ENCODE results near the gene HOXA3.

The HOXA3 gene

GRCh38 chr7:27189295-27189996 is 37.1 kb upstream of the HOXA3 start:
- no peak for DNase-seq

GRCh38 chr7:27188386-27189294 is 36.3 kb upstream of the HOXA3 start:
- DNase-seq, result no peak

- DNase-seq, result no peak
Observed at GRCh38 chr7:27187475-27188385, 35.3 kb upstream of the HOXA3 start.

GRCh38 chr7:27186668-27187474 is 34.5 kb upstream of the HOXA3 start:
- DNase-seq, result no peak

GRCh38 chr7:27185854-27186667 is 33.7 kb upstream of the HOXA3 start:
- DNase-seq, result no peak

GRCh38 chr7:27185013-27185853 is 32.9 kb upstream of the HOXA3 start, which contains the start of gene HOXA11:
Gene HOXA11 (minus strand): TSS chr7:27185232. CDS start chr7:27185144, 88 bp downstream.
- DNase-seq, result peak; percentile 57 to 63

GRCh38 chr7:27184337-27185012 is 32.1 kb upstream of the HOXA3 start:
- DNase-seq, result peak; percentile 47 to 62

- peak in 1 of 2 experiments; percentile 51 for DNase-seq
Observed at GRCh38 chr7:27183682-27184336, 31.4 kb upstream of the HOXA3 start.

GRCh38 chr7:27182861-27183681 is 30.7 kb upstream of the HOXA3 start:
- peak; percentile 37 to 57 for DNase-seq

- DNase-seq, result no peak
Observed at GRCh38 chr7:27182285-27182841, 30.0 kb upstream of the HOXA3 start.

- DNase-seq, result no peak
Observed at GRCh38 chr7:27181795-27182275, 29.5 kb upstream of the HOXA3 start.

GRCh38 chr7:27180431-27181420 is 28.3 kb upstream of the HOXA3 start:
- DNase-seq, result no peak

GRCh38 chr7:27179503-27180430 is 27.4 kb upstream of the HOXA3 start:
- peak; percentile 38 to 54 for DNase-seq

GRCh38 chr7:27179030-27179429 is 26.6 kb upstream of the HOXA3 start:
- DNase-seq, result no peak

GRCh38 chr7:27178366-27178765 is 26.0 kb upstream of the HOXA3 start:
- DNase-seq, result no peak

Data from NCI-H2081 (cell line).